Fibroblast of gingiva (primary cell): Measurements from ENCODE around the gene RPS10.
"Not testable (repeated sequence)": the region's sequence is repeated elsewhere in the genome, so short reads cannot be mapped to it uniquely, and the experiment has no call there.

ENCODE experiments used
- DNase-seq: peaks from one replicate; pipeline ENCODE4 v3.0.0-alpha.2; 2011; ENCODE audit warnings: low read depth

RPS10 gene

DNA sequence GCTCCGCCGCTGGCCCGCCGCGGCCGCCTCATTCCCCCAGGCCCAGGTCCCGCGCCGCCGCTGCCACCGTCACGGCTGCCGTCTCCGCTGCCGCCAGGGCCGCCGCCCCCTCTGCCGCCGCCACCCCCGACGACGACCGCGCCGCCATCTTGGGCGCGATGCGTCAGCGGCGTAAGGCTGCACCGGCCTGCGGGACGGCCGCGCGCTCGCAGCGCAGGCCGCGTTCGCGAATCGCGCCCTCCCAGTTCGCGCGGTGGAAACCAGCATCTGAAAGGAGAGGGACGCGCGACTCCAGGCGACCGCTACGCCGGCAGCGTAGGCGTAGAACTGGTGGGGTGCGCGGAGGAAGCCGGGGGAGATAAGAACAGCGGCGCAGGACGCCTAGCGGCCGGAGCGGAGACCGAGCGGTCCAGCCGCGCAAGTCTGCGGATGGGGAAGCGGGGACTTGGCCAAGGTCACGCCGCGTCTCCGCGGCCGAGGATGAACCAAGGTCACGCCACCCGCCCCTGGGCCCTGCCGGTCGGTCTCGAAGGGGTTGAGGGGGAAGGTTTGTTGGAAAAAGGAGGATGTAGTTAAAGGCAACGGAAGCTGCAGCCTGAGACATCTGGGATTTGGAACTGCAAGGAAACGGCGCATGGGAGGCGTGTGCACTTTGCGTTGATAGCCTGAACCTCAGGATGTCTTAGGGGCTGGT is 33.2 kb downstream of the RPS10 start, which contains the start of gene NUDT3:
Gene NUDT3, minus strand, starts transcription at position 173 of the 694 bp plus-strand sequence. CDS start 307 bp downstream, outside the sequence.
- DNase-seq = peak; percentile 91

DNA sequence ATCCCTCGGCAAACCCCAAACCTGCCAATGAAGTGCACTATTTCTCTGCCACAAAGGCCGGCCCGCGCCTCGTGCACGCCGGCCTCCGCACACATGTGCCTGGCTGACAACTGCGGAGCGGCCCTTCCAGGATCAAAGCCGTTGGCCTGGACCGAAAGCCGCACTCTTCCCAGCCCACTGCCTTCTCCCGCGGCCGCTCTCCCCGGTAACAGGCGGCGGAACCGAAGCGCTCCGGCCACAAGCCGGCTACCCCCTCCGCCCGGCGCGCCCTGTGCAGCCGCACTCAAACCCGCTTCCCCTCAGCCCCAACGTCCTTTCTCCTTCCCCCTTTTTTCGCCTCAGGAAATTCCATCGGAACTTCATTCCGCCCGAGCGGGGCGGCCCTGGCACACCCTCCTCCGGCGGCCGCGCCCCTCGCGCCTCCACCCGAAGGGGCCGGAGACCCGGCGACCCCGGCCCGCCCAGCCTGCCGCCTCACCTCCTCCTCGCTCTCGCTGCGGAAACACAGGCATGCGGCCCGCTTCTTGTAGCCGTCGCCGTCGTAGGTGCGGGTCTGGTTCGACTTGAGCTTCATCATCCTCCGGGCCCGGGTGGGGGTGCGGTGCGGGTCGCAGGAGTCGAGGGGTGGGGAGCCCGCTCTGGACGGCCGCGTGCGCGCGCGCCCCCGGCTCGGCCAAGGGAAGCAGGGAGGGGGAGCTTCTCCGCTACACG is 33.9 kb downstream of the RPS10 start:
- peak; percentile 9 for DNase-seq

DNA sequence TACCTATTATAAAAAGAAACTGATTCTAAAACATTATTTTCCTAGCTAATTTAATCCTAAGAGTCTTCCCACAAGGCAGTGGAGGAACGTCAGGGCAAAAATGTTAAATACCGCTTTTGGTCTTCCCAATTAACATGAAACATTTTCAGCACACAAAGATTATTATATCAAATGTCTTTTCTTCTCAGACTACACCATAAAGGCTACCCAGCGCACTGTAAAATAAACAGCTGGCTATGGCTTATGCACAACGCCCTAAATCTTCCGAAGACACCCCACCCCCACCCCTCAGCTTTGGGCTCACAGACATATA is 34.4 kb downstream of the RPS10 start:
- DNase-seq = no peak

DNA sequence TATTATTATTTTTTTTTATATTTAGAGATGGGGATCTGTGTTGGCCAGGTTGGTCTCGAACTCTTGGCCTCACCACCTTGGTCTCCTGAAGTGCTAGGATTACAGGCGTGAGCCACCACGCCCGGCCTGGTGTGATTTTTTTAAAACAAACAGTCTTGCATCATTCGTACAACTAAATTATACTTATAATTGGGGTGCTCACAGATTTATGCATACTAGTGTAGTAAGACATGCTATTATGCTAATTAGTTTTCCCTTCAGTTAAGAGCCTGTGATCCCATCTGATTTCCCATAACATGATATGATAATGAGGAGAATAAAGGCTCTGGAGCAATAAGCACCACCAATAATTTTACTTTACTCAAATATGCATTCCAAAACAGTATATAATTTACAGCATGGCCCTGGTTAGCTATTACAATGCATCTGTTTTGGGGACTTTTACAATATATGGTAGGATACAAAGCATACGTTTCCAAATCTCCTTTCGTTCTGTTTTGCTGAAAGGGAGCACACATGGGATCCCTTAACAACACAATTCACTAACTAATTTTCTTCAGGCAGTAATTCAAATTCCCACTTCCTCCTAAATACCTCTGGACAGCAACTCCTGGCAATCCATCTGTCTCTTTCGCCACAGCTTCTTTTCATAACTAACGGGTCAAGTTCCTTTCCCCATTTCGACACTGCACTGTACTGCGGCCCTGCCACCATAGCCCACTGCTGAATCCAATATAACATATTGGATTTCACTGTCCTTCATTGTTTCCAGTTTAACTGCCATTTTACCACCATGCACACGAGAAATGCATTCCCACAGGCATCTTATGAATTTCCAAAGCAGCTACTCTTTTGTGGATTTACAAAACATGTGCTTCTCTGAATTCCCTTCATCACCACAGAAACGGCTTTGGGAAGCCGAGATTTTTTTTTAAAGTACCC is 35.1 kb downstream of the RPS10 start:
- peak; percentile 98 for DNase-seq

DNA sequence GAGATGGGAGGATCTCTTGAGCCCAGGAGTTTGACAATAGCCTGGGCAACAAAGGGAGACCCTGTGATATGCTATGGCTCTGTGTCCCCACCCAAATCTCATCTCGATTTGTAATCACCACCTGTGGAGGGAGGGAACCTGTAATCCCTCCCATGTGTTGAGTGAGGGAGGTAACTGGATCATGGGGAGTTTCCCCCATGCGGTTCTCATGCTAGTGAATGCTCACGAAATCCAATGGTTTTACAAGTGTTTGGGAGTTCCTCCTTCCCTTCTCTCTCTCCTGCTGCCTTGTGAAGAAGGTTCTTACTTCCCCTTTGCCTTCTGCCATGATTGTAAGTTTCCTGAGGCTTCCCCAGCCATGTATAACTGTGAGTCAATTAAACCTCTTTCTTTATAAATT is 36.8 kb downstream of the RPS10 start:
- DNase-seq = no peak

DNA sequence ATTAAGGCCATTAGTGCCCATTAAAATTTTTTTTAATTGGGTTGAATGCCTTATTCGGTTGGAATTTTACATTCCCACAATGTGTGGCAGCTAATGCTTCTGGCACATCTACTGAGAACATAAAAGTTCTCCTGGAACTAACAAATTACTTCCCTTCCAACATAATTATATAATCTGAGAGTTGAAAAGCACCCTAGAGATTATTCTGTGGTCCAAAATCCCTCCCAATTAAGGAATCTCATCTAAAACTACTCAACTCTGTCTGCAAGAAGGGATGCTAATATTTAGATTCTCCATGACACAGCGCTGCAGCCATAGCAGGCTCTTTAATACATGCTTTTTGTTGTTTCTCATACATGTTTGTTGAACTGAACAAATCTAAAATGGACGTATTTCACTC is 37.4 kb downstream of the RPS10 start:
- DNase-seq = no peak

- peak; percentile 92 for DNase-seq
Observed at GRCh38 chr6:34386316-34387137, 39.3 kb downstream of the RPS10 start.

DNA sequence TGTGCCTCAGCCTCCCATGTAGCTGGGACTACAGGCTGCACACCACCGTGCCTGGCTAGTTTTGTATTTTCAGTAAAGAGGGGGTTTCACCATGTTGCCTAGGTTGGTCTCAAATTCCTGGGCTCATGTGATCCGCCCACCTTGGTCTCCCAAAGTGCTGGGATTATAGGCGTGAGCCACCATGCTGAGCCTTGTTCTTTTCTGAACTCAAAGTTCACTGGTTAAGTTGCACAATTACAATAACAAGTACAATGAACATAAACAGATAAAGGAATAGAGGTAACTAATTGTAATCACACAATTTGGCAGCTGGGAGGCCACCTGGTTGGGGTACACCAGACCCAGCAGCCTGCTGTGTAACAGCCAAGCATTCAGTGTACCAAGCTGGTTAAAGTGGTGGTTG is 40.1 kb downstream of the RPS10 start:
- DNase-seq = no peak

DNA sequence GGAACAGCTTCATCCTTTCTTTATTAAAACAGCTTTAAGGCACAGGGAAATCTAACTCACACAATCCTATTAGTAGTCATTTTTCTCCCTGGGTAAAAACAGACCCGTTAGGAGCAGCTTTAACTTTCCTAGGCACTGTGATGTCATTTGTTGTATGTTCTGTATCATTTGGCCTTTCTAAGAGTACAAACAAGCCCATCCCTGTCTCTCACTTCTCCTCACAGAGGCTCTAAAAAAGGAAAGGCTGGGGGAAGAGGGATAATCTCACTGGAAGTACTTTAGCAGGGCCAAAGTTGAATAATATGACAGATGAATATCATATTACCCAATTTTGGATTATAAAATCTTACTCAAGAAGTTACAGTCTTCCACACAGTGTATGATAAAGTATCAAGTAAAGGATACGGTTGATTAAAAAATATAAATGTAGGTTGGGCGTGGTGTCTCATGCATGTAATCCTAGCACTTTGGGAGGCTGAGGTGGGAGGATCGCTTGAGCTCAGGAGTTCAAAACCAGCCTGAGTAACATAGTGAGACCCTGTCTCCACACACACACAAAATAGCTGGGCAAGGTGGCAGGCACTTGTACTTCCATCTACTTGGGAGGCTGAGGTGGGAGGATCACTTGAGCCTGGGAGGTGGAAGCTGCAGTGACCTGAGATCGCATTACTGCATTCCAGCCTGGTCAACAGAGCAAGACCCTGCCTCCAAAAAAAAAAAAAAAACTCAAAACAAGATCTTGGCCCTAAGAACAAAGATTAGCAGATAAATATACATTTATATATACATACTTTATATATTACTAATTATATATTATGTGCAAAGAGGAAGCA is 41.3 kb downstream of the RPS10 start:
- peak; percentile 9 for DNase-seq

DNA sequence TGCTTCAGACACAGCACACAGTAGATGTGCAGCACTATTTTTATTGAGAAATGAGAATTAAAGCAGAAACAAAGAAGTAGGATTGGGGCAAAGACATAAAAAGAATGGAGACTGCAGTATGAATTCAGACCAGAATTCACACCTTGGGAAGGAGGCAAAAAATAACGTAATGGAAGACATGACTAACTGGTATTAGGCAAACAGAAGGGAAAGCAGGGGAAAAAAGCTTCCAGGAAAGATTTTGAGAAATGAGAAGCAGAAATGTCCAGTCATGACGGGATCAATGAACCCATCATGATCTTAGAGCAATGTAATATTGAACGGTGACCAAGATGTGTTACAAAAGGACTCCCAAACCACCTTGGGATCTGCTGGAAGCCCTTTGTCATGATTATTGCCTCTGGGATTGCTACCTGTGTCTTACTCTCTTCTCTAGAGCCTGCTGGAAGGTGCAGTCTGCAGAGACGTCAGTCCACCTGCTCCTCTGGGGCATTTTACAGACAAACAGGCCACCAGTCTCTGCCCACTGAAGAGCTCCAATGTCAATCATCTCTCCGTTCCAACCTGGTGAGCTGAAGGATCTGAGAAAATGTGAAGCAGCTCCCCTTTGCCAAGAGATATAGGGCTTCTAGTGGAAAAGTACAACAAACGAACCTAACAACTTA is 42.1 kb downstream of the RPS10 start:
- peak; percentile 70 for DNase-seq

GRCh38 chr6:34383161-34383631 is 42.7 kb downstream of the RPS10 start:
- peak; percentile 65 for DNase-seq

DNA sequence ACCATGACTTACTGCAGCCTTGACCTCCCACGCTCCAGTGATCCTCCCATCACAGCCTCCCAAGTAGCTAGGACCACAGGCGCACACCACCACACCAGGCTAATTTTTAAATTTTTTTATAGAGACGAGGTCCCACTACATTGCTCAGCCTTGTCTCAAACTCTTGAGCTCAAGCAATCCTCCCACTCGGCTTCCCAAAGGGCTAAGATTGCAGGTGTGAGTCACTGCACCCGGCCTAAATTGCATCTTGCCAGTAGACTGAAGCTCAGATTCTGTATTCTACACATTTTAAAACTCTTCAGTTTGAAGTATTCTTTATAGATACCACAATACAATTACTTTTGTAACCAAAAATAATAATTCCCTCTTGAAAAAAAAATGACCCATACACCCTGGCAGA is 44.8 kb downstream of the RPS10 start:
- DNase-seq = no peak

GRCh38 chr6:34378470-34378869 is 47.4 kb downstream of the RPS10 start:
- no peak for DNase-seq

- DNase-seq = no peak
Observed at GRCh38 chr6:34377984-34378383, 47.9 kb downstream of the RPS10 start.

DNA sequence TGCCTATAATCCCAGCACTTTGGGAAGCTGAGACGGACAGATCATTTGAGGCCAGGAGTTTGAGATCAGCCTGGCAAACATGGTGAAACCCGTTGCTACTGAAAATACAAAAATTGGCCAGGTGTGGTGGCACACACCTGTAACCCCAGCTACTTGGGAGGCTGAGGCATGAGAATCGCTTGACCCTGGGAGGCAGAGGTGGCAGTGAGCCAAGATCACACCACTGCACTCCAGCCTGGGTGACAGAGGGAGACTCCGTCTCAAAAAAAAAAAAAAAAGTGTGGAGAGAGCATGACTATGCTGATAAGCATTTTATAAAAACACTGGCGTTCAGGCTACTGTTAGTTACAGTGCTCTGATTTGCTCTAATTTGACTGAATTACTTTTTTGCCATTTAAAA is 48.3 kb downstream of the RPS10 start:
- not testable (repeated sequence) for DNase-seq

DNA sequence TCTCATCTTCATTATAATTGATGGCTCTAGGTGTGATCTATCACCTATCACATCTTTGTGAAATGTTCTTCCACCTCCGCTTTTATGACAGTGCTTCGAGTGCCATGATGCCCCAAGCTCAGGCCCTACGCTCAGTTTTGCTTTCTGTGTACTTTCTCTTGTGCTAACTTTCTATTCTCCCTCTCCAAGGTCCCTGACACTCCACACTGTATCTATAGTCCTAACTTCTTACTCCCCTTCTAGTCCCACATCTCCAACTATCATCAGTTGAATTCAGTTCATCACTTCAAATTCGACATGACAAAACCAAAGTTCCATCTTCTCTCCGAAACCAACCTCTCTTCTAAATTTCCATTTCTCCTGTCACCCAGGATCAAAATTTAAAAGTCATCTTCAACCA is 50.0 kb downstream of the RPS10 start:
- no peak for DNase-seq

DNA sequence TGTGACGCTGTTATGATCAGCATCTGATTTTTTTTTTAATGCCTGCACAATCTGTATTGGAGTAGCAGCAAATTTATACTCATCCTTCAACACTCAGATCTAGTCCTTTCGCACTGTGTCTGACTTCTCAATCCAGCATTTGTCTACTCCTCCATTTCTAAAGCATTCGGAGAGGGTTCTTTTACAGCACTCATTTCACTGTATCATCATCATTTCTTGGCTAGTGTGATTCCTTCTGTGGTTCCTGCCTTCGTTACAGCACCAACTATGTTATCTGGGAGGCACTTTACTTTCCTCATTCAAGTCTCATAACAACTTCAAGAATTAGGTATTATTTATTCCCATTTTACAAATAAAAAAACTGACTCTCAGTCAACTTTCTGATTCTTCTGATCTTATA is 51.4 kb downstream of the RPS10 start:
- no peak for DNase-seq

DNA sequence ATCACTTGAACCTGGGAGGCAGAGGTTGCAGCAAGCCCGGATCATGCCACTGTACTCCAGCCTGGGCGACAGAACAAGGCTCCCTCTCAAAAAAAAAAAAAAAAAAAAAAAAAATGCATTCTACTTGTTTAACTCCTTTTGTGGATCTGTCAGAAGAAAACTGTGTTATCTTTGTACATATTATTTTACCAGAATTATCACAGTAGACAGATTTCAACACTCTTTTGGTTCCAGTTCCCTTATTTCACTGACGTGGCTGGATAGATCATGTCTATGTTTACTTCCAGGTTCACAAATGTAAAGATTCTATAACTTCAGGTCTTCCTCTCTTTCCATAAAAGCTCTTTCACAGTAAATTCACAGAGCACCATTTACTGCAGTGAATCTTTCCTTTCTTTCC is 51.8 kb downstream of the RPS10 start:
- DNase-seq = no peak

DNA sequence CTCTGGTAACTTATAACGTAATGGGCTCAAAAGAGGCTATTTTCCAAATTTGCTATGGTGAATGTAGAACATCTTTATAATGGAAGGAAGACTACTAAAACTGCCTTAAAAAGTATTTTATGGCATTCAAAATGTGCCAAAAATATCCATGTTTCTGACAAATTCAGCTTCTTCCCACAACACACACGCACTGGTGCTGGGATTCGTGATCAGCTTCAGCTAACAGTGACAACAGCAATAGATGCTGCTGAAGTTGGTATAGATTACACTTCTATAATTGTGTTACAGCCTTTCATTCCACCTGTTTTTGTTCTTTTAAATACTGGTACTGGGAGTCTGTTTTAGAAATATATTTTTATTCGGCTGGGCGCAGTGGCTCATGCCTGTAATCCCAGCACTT is 52.4 kb downstream of the RPS10 start:
- DNase-seq = no peak

- DNase-seq = not testable (repeated sequence)
Observed at GRCh38 chr6:34371865-34372264, 54.0 kb downstream of the RPS10 start.
